Stimulated activated CD4-positive, alpha-beta T cell treated with anti-CD3 and anti-CD28 coated beads, Interleukin-1b, Interleukin-23, amount 100 ng/mL, for 4 hours (primary cell): ENCODE results near the gene TPO.
"Not testable (repeated sequence)": the region's sequence is repeated elsewhere in the genome, so short reads cannot be mapped to it uniquely, and the experiment has no call there.

Experiments
- DNase-seq, 2 donors: peaks; one replicate each; pipeline ENCODE4 v3.0.0-alpha.2; 2020; ENCODE audit warnings: low read depth in 2 of 2

The TPO gene

GRCh38 chr2:1553671-1554295 lies 140.5 kb downstream of the TPO start:
- DNase-seq, result no peak

DNA sequence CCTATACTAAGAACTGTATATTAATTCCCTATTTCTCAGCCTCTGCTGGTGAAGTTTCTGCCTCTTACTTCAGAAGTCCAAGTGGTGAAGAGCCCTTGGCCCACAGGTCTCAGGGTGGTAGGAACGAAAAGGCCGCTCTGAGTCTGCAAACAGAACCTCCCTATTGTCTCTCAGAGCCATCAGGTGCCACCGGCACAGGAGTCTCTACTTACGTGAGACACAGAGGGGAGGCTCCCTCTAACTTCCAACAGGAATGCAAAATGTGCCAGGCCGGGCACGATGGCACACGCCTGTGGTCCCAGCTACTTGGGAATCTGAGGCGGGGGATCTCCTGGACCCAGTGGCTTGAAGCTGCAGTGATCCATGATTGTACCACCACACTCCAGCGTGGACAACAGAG lies 143.0 kb downstream of the TPO start:
- no peak for DNase-seq

- DNase-seq, result no peak
Observed at GRCh38 chr2:1556776-1557466, 143.7 kb downstream of the TPO start.

GRCh38 chr2:1557467-1557820 lies 144.2 kb downstream of the TPO start:
- no peak for DNase-seq

GRCh38 chr2:1559589-1560175 lies 146.4 kb downstream of the TPO start:
- no peak for DNase-seq

DNA sequence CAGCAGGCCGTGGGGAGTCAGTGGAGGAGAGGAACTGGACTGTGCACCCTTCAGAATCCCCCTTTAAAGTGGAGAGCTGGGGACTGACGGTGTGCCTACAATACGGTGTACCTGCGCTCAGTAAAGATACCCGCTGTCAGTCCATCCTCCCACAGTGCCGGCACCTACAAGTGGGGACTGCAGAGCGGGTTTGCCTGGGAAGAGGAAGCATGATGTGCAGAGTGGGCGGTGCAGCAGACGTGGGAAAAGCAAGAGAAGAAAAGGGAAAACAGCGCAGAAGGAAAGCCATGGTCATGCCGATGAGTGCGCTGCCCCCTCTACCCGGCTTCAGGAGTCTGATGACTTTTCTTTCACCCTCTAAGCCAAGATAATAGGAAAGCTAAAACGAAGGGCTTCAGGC lies 148.0 kb downstream of the TPO start:
- no peak for DNase-seq

DNA sequence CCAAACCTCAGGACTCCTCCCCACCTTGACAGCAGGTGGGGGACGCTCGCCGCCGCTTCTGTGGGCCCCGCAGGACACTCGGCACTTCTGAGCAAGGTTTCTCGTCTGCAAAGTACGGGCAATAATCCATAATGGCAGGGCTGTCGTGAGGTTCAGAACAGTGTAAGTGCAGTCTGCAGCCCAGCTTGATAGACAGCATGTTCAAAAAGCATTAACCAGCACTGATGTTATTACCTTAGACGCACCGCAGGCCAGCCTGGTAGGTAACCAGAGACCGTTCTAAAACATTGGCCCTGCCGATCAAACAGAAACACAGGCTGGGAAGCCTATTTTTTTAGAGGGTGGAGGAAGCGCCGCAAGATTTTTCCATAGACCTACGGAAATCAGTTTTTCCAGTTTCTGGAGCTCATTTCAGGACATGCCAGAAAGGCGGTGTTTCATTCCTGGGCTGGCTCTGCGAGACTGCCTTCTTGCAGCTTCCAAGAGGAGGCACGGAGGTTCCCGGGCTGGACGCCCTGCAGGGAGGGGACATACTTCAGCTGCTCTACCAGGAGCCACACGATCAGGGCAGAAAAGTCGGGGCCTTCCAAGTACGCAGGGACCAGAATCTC lies 148.7 kb downstream of the TPO start:
- no peak for DNase-seq

DNA sequence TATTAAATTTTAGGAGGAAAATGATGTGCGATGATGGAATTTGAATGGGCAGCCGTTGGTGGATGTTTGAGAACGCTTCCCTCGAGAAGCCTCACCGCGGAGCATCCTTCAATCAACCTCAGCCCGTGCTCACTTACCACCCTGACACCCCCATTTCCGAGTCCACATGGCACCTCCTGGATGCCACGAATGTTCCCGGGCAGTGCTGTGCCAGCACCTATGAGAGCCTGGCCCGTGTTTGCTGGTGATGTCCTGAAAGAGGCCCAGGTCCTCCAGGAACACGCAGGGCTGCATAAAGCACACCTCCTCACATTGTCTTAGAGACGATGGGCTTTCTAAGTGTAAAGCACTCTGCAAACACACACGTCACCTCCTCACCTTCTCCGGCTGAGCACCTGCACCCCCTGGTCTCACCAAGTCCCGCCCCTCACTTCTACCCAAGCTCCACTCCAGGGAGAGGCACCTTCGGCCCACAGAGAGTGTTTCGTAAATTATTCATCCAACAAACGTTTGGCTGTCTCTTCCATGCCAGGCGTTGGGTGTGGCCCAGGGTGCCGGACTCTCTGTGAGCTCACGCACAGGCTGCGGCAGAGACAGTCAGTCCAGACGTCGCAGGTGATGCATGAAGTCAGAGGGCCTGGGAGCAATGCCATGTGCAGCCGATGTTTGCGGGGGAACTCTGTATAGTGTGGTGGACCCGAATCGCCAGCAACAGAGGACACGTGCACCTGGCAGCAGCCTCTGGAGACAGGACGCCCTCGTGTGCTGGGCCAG lies 150.0 kb downstream of the TPO start:
- DNase-seq, result no peak

DNA sequence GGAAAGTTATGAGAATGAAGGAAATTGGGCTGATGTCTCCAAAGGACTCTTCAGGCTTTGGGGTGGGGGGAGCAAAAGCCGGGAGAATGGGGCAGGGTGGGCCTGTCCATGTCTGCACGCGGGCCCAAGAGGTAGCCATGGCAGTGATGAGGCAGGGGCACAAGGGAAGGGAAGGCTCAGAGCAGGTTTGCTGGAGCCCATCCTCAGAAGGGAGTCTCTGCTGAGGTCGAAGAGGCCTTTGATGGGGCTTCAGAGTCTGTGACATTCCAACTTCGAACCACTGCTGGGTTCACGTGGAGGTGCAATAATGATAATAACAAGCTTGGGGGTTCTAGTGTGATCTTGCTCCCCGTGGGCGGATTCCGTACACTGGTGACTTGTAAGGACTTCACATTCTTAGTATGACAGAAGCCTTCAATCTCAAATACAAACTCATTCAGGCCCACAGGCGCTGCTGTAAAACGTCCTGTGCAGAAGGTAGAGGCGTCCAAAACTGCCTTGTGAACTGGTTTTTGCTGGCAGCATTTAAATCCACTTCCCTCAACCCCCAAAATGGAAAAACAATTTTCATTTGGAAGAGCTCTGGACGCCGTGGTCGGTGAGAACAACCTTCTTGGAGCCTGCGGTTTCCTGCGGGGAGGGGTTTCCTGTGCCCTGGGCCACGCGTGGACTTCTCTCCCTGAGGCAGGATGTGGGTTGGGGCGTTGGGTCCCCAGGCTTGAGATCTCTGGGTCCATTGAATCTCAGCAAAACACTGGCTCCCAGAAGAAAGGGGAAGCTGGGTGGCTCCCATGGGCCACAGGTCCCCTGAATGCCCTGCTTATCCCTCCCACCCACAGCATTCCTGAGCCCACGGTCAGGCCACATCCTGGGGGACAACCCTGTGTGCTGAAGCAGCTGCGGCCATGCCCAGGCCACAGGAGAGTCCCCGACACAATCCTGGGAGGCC lies 151.0 kb downstream of the TPO start:
- DNase-seq, result no peak

DNA sequence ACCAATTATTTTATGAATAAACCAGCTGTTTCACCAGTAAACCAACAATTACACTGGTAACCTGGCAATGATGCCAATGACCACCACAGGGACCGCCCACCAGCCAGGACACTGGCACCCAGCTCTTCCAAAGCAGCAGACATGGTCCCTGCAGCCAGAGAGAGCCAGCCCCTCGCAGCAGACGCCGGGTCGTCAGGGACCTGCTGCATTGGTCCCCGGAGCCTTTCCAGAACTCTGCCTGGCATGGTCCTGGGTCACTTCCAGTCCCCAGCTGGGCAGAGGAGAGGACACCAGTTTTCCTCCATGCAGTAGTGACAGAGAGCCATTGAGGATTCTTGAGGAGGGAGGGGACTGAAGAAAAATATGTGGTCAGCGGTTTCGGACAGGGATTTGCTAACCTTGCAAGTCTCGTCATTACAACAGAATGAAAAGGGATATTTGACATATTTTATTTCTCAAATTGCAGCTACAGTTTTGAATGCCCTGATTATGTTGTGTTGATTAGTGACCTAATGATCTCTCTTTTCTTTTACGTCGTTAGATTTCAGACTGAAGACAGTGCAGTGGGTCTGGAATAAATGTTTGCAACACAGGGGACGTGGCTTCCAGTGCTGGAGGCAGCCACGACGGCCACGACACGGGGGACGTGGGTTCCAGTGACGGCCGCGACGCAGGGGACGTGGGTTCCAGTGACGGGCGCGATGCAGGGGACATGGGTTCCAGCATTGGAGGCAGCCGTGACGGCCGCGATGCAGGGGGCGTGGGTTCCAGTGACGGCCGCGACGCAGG lies 154.5 kb downstream of the TPO start:
- DNase-seq, result no peak

GRCh38 chr2:1568345-1568668 lies 155.0 kb downstream of the TPO start:
- DNase-seq, result not testable (repeated sequence)

DNA sequence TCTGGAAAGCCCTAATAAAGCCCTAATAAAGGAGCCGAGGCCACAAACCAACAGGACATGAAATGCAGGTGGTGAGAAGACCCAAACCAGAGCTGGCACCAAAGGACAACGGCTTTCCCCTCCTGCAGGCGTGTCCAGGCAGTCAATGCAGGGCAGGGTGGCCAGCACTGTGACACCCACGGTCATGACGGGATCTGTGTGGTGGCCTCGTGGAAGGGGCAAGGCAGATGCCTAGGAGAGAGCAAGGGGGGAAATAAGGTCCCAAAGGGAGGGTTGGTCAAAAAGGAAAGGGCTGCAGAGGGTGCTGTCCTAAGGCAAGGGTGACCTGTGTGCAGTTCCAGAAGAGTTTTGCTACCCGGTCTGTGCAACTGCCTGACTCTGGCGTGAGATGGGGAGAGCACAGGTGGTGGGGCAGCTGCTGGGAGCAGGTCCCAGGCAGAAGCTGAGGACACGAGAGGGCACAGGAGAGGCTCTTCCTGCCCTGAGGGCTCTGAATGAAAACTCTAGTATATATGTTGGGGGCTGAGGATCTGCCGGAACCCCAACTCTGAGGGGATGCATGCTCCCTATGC lies 156.7 kb downstream of the TPO start:
- no peak for DNase-seq

DNA sequence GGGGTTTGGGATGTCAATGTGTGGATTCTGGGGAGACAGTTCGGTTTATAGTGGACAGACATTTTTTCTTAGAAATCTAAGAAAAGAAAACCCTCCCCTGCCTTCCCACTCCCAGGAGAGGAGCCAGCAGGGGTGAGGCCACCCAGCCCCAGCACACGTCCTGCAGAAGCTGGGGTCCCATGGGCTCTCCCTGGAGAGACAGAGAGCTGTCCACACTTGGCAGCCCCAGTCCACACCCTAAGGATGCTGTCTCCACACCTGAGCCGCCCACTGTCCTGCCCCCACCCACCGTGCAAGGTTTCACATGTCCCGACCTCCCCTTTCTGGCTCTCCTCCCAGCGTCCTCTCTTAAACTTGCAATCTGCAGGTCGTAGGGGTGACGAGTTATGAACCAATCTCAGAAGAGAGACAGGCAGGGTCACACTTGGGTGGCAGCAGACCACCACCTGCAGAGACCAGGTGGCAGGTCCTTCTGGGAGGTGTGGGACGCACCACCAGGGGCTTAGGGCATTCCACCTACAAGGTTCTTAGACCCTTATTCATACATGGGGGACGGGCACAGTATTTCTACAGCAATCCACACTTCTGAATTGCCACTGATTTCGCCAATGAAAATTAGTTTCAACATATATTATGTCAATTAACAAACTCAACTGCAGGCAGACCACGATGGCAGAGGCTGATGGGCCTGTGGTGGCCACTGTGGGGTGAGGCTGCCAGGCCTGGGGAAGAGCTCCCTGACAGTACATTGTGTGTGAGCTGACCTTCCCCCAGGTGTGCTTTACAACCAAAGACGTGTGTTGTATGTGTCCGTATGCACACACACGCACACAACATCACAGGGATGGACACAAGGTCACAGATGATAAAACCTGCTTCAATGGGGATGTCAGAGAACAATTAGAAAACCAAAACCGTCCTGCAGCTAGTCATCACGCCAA lies 158.5 kb downstream of the TPO start:
- DNase-seq, result no peak

GRCh38 chr2:1572638-1573037 lies 159.4 kb downstream of the TPO start:
- DNase-seq, result no peak

- DNase-seq, result no peak
Observed at GRCh38 chr2:1577846-1578245, 164.6 kb downstream of the TPO start.

DNA sequence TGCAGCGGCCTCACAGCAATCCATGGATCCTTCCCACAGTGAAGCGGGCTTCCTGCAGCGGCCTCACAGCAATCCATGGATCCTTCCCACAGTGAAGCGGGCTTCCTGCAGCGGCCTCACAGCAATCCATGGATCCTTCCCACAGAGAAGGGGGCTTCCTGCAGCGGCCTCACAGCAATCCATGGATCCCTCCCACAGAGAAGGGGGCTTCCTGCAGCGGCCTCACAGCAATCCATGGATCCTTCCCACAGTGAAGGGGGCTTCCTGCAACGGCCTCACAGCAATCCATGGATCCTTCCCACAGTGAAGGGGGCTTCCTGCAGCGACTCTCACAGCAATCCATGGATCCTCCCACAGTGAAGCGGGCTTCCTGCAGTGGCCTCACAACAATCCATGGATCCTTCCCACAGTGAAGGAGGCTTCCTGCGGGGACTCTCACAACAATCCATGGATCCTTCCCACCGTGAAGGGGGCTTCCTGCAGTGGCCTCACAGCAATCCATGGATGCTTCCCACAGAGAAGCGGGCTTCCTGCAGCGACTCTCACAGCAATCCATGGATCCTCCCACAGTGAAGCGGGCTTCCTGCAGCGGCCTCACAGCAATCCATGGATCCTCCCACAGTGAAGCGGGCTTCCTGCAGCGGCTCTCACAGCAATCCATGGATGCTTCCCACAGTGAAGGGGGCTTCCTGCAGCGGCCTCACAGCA lies 168.1 kb downstream of the TPO start:
- not testable (repeated sequence) for DNase-seq

GRCh38 chr2:1581965-1582625 lies 168.8 kb downstream of the TPO start:
- DNase-seq, result no peak

- no peak for DNase-seq
Observed at GRCh38 chr2:1582891-1583341, 169.7 kb downstream of the TPO start.
